ENCODE data around the gene ADAMTS18. TPM values are rescaled to one million over a fixed set of nuclear protein-coding genes. Genes with fewer than 3 reads are reported as not detected.

ADAMTS18 gene
- total and polyA plus RNA-seq, 4 donors = under 0.01 to 0.17 TPM; not detected in 2

GRCh38 chr16:77298418-77299360, 136.1 kb downstream of the ADAMTS18 start:
- no peak overlapping the region for H3K4me3 ChIP-seq (ENCODE audit: low read depth in 1 of 3, low read length in 3 of 3)
- DNase-seq (ENCODE audit: low spot score) = no peak
- H3K4me1 ChIP-seq (ENCODE audit: control insufficient read depth in 4 of 4, insufficient read depth in 4 of 4, low read length in 3 of 4) = no peaks in the 10 kb centered on the region
- H3K27me3 ChIP-seq (ENCODE audit: control insufficient read depth in 4 of 4, insufficient read depth in 4 of 4, low read length in 3 of 4) = peaks cover 0 to 4% (median 0%) of the 10 kb centered on the region in 4 donors
- no peaks in the 10 kb centered on the region for H3K9me3 ChIP-seq (ENCODE audit: control insufficient read depth in 4 of 4, low read length in 3 of 4)
- H3K9ac ChIP-seq (ENCODE audit: low read depth in 1 of 2, low read length in 2 of 2) = no peak overlapping the region
- H3K36me3 ChIP-seq (ENCODE audit: control insufficient read depth in 4 of 4, insufficient read depth in 3 of 4, low read depth in 1 of 4, low read length in 3 of 4) = no peaks in the 10 kb centered on the region
- 56% methylated on average over 12 of the region's 12 CpGs for WGBS
- H3K27ac ChIP-seq (ENCODE audit: low read depth in 1 of 2, low read length in 2 of 2) = no peak overlapping the region
- TF ChIP-seq HNF4G (IDR thresholded peaks at IDR 0.05) = no peak
- TF ChIP-seq, protein P1, sequence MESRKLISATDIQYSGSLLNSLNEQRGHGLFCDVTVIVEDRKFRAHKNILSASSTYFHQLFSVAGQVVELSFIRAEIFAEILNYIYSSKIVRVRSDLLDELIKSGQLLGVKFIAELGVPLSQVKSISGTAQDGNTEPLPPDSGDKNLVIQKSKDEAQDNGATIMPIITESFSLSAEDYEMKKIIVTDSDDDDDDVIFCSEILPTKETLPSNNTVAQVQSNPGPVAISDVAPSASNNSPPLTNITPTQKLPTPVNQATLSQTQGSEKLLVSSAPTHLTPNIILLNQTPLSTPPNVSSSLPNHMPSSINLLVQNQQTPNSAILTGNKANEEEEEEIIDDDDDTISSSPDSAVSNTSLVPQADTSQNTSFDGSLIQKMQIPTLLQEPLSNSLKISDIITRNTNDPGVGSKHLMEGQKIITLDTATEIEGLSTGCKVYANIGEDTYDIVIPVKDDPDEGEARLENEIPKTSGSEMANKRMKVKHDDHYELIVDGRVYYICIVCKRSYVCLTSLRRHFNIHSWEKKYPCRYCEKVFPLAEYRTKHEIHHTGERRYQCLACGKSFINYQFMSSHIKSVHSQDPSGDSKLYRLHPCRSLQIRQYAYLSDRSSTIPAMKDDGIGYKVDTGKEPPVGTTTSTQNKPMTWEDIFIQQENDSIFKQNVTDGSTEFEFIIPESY (IDR thresholded peaks at IDR 0.05) = no peak
- TF ChIP-seq, protein P2, sequence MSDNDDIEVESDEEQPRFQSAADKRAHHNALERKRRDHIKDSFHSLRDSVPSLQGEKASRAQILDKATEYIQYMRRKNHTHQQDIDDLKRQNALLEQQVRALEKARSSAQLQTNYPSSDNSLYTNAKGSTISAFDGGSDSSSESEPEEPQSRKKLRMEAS (IDR thresholded peaks at IDR 0.05) = no peak
- TF ChIP-seq, protein P3, sequence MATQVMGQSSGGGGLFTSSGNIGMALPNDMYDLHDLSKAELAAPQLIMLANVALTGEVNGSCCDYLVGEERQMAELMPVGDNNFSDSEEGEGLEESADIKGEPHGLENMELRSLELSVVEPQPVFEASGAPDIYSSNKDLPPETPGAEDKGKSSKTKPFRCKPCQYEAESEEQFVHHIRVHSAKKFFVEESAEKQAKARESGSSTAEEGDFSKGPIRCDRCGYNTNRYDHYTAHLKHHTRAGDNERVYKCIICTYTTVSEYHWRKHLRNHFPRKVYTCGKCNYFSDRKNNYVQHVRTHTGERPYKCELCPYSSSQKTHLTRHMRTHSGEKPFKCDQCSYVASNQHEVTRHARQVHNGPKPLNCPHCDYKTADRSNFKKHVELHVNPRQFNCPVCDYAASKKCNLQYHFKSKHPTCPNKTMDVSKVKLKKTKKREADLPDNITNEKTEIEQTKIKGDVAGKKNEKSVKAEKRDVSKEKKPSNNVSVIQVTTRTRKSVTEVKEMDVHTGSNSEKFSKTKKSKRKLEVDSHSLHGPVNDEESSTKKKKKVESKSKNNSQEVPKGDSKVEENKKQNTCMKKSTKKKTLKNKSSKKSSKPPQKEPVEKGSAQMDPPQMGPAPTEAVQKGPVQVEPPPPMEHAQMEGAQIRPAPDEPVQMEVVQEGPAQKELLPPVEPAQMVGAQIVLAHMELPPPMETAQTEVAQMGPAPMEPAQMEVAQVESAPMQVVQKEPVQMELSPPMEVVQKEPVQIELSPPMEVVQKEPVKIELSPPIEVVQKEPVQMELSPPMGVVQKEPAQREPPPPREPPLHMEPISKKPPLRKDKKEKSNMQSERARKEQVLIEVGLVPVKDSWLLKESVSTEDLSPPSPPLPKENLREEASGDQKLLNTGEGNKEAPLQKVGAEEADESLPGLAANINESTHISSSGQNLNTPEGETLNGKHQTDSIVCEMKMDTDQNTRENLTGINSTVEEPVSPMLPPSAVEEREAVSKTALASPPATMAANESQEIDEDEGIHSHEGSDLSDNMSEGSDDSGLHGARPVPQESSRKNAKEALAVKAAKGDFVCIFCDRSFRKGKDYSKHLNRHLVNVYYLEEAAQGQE (IDR thresholded peaks at IDR 0.05) = no peak
- no peak for TF ChIP-seq HNF4A (conservative IDR thresholded peaks at IDR 0.05)
- TF ChIP-seq, protein P4, sequence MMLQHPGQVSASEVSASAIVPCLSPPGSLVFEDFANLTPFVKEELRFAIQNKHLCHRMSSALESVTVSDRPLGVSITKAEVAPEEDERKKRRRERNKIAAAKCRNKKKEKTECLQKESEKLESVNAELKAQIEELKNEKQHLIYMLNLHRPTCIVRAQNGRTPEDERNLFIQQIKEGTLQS (IDR thresholded peaks at IDR 0.05) = no peak
- TF ChIP-seq NR2F2 (IDR thresholded peaks at IDR 0.05) = no peak
- TF ChIP-seq SP1 (IDR thresholded peaks at IDR 0.05) = no peak
- TF ChIP-seq TAF1 (conservative IDR thresholded peaks at IDR 0.05) = no peak
- no peak for TF ChIP-seq FOXA2 (IDR thresholded peaks at IDR 0.05)

DNA sequence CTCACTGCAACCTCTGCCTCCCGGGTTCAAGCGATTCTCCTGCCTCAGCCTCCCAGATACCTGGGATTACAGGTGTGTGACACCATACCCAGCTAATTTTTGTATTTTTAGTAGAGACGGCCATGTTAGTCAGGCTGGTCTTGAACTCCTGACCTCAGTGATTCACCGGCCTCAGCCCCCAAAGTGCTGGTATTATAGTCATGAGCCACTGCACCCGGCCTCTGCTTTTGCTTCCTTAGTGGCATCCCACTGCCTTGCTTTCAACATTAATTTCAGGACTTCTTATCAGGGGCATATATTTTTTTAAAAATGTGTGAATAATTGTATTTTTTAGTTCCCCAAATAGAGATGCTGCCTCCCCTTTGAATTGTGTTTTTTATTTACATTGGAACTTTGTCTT, 136.8 kb downstream of the ADAMTS18 start:
- 79% methylated on average over 5 of the region's 5 CpGs for WGBS
- no peak for DNase-seq (ENCODE audit: low spot score)
- peaks cover 0 to under 1% (median 0%) of the 10 kb centered on the region in 4 donors for H3K27me3 ChIP-seq (ENCODE audit: control insufficient read depth in 4 of 4, insufficient read depth in 4 of 4, low read length in 3 of 4)
- H3K4me3 ChIP-seq (ENCODE audit: low read depth in 1 of 3, low read length in 3 of 3) = no peak overlapping the region
- H3K36me3 ChIP-seq (ENCODE audit: control insufficient read depth in 4 of 4, insufficient read depth in 3 of 4, low read depth in 1 of 4, low read length in 3 of 4) = no peaks in the 10 kb centered on the region
- H3K4me1 ChIP-seq (ENCODE audit: control insufficient read depth in 4 of 4, insufficient read depth in 4 of 4, low read length in 3 of 4) = no peaks in the 10 kb centered on the region
- H3K9ac ChIP-seq (ENCODE audit: low read depth in 1 of 2, low read length in 2 of 2) = no peak overlapping the region
- H3K27ac ChIP-seq (ENCODE audit: low read depth in 1 of 2, low read length in 2 of 2) = no peak overlapping the region
- no peaks in the 10 kb centered on the region for H3K9me3 ChIP-seq (ENCODE audit: control insufficient read depth in 4 of 4, low read length in 3 of 4)
- TF ChIP-seq SP1 (IDR thresholded peaks at IDR 0.05) (no peak), NR2F2 (IDR thresholded peaks at IDR 0.05) (no peak), GABPA (IDR thresholded peaks at IDR 0.05 in 1 of 2, conservative IDR thresholded peaks at IDR 0.05 in 1 of 2) (no peak), EGR1 (IDR thresholded peaks at IDR 0.05; ENCODE audit: low read depth in 2 of 2) (no peak), RXRA (IDR thresholded peaks at IDR 0.05) (no peak), HNF4G (IDR thresholded peaks at IDR 0.05) (no peak), FOXA2 (IDR thresholded peaks at IDR 0.05) (no peak), JUND (IDR thresholded peaks at IDR 0.05) (no peak), CTCF (IDR thresholded peaks at IDR 0.05; ENCODE audit: low read depth, low read length, missing input control) (no peak), YY1 (IDR thresholded peaks at IDR 0.05) (no peak)
- TF ChIP-seq, protein P2 (IDR thresholded peaks at IDR 0.05) = no peak
- TF ChIP-seq, protein P1 (IDR thresholded peaks at IDR 0.05) = no peak

Measured in liver (tissue), 9 donors.